GM19035 (cell line): Measurements from ENCODE around the gene ATXN10.
"Not testable (repeated sequence)": the region's sequence is repeated elsewhere in the genome, so short reads cannot be mapped to it uniquely, and the experiment has no call there.

Experiments
- ATAC-seq: cut with Tn5 transposase; IDR thresholded peaks from one replicate; pipeline ENCODE4 v1.9.1; 2021; ENCODE audit not compliant: unreplicated experiment

Gene ATXN10

DNA sequence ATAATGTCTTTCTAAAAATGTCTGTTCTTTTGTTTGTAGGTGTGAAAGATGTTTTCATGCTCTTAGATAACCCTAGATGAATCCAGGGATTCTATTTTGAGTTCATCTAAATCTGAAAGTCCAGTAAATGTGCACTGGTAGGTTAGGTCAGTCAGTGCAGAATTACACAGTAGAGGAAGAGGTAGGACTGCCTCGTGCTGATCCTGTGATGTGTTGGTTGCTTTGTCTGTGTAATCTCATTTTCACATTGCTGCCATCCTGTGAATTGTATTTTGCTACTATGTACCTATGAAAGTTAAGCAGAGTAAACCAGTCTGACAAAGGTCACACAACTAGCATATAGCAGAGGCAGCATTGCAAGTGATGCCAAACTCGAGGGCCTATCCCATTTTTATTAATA, 36.5 kb downstream of the ATXN10 start:
- no peak for ATAC-seq

- no peak for ATAC-seq
Measured at GRCh38 chr22:45709060-45709739, 37.6 kb downstream of the ATXN10 start.

DNA sequence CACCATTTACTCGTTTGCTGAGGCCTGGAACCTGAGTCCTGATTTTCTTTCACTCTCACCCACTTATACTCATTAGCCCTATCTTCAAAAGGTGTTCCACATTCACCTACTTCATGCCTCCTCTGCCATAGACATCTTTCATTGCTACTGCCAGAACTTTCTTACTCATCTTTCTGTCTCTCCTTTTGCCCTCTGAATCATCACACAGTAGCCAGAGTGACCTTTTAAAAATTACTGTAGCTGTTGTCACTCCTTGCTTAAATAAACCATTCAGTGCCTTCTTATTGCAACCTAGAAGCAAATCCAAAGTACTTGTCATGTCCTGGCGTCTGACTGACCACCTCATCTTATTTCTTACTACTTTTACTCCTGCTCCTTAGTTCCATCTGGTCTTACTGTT, 38.2 kb downstream of the ATXN10 start:
- no peak for ATAC-seq

DNA sequence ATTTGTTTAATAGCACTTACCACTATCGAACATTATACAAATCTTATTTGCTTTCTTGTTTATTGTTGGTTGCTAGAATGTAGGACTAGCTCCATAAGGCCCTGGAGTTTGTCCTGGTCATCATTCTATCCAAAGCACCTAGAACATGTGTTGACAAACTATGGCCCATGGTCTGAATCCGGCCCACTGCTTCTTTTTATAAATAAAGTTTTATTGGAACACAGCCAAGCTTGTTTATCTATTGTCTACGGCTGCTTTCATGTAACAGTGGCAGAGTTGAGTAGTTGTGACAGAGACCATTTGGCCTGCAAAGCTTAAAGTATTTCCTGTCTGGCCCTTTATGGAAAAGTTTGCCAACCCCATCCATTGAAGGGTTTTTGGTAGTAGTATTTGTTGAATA, 38.8 kb downstream of the ATXN10 start:
- no peak for ATAC-seq

DNA sequence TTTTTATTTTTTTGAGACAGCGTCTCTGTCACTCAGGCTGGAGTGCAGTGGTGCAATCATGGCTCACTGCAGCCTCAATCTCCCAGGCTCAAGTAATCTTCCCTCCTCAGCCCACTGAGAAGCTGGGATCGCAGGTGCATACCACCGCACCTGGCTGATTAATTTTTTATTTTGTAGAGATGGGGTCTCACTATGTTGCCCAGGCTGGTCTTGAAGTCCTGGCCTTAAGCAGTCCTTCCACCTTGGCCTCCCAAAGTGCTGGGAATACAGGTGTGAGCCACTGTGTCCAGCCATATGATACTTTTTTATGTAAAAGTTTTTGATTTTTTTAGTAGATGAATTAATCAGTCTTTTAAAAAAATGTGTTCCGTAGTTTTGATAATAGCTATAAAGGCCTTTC, 42.8 kb downstream of the ATXN10 start:
- ATAC-seq, result not testable (repeated sequence)

DNA sequence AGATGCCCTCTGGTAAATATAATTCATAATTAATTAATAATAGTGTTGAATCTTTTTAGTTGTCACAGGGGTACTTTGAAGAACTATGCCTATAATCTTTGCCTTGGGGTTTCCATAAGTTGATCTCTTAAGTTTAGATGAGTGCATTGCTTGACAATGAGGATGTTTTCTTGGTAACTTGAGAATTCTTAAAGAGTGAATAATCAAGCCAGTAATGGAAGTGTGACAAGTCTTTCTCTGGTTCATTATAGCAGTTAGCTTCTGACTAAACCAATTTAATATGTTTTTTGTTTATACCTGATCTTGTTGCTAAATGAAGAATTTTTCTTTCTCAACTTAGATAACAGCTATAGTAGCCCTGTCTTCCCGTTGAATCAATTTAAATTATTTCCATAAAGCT, 46.2 kb downstream of the ATXN10 start:
- no peak for ATAC-seq

- ATAC-seq, result no peak
Measured at GRCh38 chr22:45718391-45718790, 46.8 kb downstream of the ATXN10 start.

DNA sequence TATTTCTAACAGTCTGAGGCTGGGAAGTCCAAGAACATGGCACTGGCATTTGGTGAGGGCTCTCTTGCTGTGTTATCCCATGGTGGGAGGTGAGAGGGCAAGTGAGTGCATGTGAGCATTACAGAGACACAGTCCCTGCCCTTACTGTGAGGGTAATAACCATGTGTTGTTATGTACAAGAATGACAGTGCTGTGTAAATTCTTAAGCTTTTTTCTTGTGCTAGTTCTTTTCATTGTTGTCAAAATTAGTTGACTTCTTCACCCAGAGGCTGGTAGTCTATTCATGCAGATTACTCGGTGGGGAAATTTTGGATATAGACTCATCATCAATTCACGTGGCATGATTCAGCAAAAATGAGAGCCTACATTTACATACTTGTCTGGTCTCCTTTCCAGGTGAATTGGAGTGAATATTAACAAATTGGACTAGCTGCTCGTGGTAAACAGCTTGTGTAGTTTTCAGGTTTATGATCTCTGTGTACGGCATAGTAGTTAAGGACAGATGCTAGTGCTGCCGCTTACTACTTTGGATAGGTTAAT, 49.3 kb downstream of the ATXN10 start:
- ATAC-seq, result no peak

DNA sequence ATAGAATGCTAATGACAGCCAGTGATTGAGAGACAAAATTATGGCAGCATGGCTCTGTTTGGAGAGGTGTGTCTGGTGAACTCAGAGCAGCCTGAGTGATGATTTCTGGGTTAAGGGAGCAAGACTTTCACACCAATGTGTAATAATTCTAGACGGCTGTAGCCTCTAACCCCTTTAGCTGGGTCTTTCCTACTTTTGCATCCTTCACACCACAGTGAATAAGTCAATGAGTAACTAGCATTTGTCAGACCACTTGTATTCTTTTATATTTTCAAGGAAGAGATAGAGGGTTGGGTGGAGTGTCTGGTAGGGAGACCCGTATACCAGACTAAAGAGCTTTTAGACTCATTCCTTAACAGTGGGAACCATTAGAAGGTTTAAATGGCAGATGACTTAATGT, 50.4 kb downstream of the ATXN10 start:
- no peak for ATAC-seq

GRCh38 chr22:45726081-45726480, 54.4 kb downstream of the ATXN10 start:
- no peak for ATAC-seq

DNA sequence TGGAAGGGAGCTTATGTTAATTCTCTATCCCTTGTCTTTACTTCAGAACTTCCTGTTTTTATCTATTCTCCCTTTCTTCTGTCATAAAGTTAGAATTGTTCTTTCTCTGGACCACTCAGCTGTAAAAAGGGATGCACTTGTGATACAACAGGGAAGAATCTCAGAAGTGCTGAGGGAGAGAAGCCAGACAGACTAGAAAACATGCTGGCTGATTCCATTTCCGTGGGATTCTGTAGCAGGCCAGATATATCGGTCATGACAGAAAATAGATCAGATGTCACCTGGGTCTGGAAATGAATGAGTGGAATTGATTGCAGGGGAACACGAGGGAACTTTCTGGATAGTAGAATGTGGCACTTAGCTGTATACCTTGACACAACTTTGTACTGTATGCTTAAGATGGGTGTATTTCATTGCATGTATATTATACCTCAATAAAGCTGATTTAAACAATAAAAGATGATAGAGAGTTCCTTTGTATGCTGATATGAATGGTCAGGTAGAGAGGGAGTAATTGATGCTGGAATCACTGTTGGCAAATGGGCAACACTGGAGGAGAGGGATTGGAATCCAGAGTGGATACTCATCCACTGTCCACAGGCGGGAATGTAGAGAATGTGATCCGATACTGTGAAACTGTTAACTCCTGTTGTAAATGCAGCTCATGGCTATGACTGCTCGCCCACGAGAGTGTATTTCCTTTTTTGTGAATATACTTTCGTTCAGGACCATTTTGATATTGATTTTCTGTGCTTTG, 59.6 kb downstream of the ATXN10 start:
- ATAC-seq, result no peak

DNA sequence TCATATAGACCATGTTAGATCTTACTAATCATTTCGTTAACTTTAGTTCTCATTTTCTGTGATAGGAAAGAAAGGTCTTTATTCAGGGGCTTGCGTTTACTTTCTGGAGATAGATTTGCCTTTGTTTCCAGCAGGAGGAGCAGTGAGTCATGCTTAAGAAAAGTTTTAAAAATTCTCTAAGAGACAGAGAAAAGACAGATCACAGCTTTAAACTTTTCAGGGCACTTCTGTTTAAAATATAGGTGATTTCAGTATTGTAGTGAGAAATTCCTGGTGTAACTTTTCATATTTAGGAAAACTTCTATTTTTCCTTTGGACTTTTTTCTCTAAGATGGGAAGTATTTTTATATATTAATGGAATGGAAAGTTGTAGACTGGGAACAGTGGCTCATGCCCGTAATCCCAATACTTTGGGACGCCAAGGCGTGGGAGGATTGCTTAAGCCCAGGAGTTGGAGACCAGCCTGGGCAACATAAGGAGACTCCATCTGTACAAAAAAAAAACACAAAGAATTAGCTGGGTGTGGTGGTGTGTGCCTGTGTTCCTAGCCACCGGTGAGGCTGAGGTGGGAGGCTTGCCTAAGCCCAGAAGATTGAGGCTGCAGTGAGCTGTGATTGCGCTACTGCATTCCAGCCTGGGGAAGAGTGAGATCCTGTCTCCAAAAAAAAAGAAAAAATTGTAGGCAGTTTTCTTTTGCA, 60.3 kb downstream of the ATXN10 start:
- ATAC-seq, result no peak

DNA sequence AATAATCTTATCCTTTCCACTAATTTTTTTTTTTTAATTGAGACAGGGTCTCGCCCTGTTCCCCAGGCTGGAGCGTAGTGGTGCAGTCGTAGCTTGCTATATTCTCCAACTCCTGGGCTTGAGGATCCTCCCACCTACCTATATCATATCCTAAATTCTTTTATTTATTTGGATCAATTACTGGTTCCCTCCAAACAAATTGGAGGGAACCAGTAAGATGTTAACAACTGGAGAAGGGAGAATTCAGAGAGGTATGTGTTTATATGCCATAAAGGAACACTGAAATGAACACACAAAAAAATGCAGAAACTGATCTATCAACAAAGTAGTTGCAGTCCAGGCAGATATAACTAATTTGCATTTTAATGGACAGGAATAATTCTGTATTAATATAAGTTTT, 63.6 kb downstream of the ATXN10 start:
- ATAC-seq, result no peak

DNA sequence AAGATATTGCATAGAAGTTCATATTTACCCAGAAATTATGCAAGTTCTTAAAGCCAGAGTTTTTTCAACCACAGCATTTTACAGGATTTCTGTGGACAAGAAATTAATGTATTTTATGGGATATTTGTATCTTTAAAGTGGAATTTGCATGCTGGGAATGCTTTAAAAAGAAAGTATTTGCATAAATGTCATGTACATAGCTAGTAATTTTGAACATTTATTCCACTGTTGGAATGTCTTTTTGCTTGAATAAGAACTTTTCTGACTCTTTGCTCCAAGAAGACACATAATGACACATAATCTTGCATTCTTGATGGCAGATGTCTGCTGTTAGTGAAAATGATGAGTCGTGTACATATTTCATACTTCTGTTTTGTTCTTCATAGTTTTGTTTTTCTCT, 66.6 kb downstream of the ATXN10 start:
- no peak for ATAC-seq

DNA sequence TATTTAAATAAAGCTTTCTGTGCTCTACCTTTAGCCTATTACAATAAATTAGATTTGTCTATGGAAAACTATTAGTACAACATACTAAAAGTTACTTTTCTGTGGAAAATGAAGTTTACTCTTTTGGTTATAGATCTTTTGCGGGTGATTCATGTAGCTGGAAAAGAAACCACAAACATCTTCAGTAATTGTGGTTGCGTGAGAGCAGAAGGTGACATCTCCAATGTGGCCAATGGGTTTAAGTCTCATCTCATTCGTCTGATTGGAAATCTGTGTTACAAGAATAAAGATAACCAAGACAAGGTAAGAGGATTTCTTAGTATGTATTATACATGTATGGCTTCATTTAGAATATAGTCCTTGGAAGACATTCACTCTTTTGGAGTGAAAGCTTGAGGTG, 68.6 kb downstream of the ATXN10 start:
- no peak for ATAC-seq

GRCh38 chr22:45742866-45743450, 71.3 kb downstream of the ATXN10 start:
- no peak for ATAC-seq

GRCh38 chr22:45743687-45744086, 72.1 kb downstream of the ATXN10 start:
- ATAC-seq, result no peak

GRCh38 chr22:45744442-45744841, 72.8 kb downstream of the ATXN10 start:
- ATAC-seq, result no peak

- ATAC-seq, result no peak
Measured at GRCh38 chr22:45750626-45751025, 79.0 kb downstream of the ATXN10 start.

- no peak for ATAC-seq
Measured at GRCh38 chr22:45752036-45752435, 80.4 kb downstream of the ATXN10 start.

DNA sequence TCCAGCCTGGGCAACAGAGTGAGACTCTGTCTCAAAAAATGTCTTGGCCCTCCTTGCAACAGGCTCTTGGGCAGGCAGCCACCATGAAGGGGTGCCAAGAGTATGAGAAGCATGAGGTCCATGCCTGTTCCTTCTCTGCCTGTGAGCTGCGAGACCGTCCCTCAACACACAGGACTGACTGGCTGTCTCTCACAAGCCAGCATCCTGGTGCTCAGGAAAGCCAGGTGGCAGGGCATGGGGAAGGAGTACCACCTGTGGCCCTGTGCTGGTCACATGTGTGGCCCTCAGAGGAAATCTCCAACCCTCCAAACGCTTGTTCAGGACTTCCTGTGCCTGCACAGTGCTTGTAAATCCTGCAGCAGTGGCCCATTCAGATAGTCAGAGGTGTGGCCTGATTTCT, 83.2 kb downstream of the ATXN10 start:
- ATAC-seq, result no peak

DNA sequence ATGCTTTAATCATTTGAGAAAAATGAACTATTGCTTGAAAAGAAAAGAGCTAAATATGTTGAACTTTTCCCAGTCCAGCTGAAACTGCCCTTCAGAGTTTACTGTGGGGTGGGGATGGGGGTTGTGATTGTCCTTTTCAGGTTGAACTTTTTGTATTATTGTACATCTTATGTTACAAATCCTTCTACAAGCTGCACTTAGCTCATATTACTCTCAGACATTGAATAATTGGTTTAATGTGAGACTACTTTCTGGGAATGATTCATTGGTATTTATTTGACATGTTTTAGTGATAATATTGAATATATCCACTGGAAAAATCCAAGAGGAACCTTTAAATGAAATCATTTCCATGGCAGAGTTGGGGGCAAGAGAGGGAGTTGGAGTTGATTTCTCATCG, 84.9 kb downstream of the ATXN10 start:
- no peak for ATAC-seq
